HG03521 (cell line): Measurements from ENCODE around the gene PPEF1.

Experiments used
- ATAC-seq: cut with Tn5 transposase; IDR thresholded peaks from one replicate; pipeline ENCODE4 v1.9.1; 2021; ENCODE audit warnings: mild to moderate bottlenecking, moderate library complexity; ENCODE audit not compliant: unreplicated experiment

PPEF1 gene

GRCh38 chrX:18875256-18875878 is 167.9 kb downstream of the PPEF1 start:
- no peak for ATAC-seq

- ATAC-seq = no peak
Observed at GRCh38 chrX:18877469-18877868, 170.0 kb downstream of the PPEF1 start.
